GM21723 (cell line): ENCODE results near the gene LRP1B.
"Not testable (repeated sequence)": the region's sequence is repeated elsewhere in the genome, so short reads cannot be mapped to it uniquely, and the experiment has no call there.

Source experiments
- ATAC-seq: cut with Tn5 transposase; IDR thresholded peaks from one replicate; pipeline ENCODE4 v1.9.1; 2021; ENCODE audit warnings: mild to moderate bottlenecking, moderate library complexity; ENCODE audit not compliant: unreplicated experiment

The LRP1B gene

GRCh38 chr2:141906678-141907077 lies 224.1 kb downstream of the LRP1B start:
- ATAC-seq: no peak

GRCh38 chr2:141900826-141901225 lies 230.0 kb downstream of the LRP1B start:
- ATAC-seq: no peak

- no peak for ATAC-seq
Observed at GRCh38 chr2:141899740-141900139, 231.1 kb downstream of the LRP1B start.

GRCh38 chr2:141889788-141890187 lies 241.0 kb downstream of the LRP1B start:
- ATAC-seq: no peak

DNA sequence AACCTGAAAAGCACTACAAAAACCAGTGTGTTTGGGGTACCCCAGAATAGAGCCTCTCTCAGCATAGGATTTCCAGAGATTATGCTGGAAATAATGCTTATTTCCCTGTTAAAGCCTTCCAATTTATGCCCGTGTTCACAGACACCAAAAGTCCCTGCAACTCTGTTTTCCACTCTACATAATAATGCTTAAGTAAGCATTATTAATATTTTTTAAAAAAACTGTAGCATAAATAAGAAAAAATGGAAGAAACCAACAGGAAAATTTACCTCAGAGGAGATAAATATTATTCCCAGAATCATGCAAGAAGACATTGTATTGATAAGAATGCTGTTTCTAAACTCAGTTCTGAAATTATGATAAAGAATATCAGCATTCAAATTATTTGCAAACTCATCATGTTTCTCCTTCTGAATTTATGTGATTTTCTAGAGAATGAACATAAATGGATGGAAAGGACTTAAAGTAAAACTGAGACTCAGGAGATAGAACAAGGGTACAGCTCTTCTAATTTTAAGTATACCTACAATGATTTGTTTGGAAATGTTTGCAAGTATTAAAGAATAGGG lies 241.7 kb downstream of the LRP1B start:
- no peak for ATAC-seq

- no peak for ATAC-seq
Observed at GRCh38 chr2:141887363-141887762, 243.5 kb downstream of the LRP1B start.

DNA sequence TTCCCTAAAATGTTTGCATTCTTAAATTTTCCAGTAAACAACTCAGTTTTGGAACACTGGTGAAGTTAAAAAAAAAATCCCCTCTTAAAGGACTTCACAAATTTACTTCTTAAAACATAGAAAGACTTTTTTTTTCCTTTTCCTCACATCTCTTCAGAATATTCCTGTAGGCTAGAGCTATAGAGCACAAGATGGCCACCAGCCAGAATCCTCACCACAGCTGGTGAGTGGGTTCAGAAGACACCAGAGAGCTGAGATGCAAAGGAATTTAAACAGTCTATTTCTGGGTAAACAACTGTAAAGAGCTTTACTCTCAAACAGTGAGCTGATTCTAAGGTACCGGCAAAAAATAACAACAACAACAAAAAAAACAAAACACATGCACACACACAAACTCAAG lies 252.8 kb downstream of the LRP1B start:
- ATAC-seq: no peak

DNA sequence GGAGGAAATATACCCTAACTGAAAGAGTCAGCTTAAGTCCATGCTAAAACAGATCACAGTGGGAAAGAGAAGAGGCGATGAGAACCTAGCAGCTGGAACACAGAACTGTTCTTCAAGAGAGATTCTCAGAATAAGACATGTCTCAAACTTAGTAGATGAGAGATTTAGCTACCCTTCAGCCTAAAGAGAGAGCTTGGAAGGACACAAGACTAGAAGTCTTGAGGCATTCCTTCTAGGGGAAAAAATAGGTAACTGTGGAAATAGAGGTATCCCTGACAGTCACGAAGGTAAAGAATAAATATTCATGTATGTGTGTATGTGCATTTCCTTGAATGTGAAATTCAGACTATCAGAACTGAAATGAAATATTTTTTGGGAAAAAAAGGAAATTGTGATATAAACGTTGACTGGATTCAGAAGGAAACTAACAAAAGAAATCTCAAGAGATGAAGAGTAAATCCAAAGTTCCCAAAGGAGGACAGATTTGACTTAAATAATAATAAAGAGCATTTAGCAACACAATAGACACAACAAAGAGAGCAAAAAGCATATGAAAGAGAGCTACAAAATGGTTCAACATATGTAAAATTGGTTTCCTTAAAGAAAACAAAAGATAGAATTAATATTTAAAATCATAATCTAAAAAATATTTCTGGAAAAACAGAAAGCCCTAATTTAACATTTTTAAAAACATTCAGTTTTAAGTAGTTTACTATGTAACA lies 258.7 kb downstream of the LRP1B start:
- no peak for ATAC-seq

DNA sequence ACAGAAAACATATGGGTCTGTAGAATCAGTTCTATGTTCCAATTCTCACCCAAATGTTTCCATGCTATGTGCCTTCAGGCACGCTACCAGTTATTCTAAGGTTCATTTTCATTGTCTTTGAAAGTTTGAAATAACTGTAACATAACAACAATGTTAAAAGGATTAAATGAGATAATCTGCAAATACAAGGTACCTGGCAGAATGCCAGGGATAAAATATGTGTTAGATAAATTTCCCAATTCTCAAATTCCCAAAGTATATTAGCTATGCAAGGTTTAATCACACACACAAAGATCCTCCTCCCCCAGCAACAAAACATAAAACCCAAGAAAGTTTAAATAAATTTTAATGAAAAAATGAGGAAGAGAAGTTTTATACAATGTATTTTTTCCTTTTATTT lies 261.2 kb downstream of the LRP1B start:
- no peak for ATAC-seq

- ATAC-seq: no peak
Observed at GRCh38 chr2:141863964-141864363, 266.9 kb downstream of the LRP1B start.

DNA sequence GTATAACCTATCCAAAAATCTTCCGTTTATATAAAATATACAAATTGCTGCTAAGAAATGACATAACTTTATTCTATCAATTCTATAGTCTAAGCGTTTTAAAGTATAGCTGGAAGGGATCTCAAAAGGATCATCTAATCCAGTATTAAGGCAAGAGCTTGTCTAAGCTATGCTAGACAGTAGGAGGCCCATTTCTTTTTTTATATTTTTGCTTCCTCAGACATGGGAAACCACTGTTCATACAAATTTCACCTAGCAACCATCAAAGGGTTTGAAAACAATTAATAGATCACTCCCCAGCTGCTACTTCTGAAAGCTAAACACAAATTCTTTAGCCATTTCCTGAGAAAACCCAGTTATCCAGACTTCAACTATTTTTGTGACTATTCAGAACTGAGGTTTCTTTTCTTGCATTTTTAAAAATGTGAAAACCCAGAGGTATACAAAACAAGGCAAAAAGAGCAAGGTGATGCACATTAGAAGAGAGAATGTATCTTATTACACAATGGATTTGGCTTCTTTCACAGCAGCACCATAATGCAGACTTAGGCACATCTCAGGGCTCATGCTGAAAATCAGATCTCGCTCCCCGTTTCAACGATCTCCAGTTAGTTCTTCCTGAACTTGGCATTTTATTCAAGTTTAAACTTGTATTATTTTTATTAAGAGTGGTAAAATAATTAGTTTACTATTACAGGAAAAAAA lies 274.4 kb downstream of the LRP1B start:
- no peak for ATAC-seq

GRCh38 chr2:141848191-141848590 lies 282.6 kb downstream of the LRP1B start:
- no peak for ATAC-seq

DNA sequence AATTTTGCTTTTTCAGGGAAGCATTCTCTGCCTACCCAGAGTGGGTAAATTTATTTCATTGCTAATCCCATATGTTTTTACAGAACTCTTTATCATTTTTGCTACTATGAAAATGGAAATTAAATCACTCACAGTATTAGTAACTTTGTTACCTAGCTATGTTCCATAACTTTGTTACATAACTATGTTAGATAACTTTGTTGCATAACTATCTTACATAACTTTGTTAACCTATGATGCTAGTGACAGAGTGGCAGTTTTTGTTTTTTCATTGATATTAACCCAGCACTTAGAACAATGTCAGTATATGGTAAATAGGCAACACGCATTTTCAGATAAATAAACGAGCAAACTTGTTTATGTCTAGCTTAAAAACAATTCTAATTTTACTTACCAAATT lies 286.6 kb downstream of the LRP1B start:
- ATAC-seq: no peak

GRCh38 chr2:141835103-141835502 lies 295.7 kb downstream of the LRP1B start:
- ATAC-seq: no peak

DNA sequence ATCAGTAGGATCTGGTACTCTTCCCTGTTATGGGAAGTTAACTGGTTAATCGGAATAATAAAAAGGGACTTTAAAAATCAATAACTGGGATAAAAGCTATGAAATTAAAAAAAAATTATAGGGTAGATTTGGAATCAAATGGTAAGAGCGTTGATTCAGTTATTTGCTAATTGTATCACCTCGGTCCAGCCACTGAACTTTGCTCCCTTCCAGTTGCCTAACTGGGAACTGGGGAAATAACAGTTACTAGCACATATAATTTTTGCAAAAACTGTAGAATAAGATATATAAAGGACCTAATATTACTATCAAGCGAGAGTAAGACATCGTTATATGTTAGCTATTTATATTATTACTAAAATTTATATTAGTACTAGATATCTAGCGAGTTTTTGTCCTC lies 302.1 kb downstream of the LRP1B start:
- no peak for ATAC-seq

DNA sequence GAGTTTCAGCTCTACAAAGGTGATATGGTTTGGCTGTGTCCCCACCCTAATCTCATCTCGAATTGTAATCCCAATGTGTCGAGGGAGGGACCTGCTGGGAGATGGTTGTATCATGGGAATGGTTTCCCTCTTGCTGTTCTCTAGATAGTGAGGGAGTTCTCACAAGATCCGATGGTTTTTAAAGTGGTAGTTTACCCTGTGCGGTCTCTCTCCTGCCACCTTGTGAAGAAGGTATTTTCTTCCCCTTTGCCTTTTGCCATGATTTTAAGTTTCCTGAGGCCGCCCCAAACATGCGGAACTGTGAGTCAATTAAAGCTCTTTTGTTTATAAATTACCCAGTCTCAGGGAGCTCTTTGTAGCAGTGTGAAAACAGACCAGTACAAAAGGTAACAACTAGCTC lies 306.0 kb downstream of the LRP1B start:
- ATAC-seq: no peak

DNA sequence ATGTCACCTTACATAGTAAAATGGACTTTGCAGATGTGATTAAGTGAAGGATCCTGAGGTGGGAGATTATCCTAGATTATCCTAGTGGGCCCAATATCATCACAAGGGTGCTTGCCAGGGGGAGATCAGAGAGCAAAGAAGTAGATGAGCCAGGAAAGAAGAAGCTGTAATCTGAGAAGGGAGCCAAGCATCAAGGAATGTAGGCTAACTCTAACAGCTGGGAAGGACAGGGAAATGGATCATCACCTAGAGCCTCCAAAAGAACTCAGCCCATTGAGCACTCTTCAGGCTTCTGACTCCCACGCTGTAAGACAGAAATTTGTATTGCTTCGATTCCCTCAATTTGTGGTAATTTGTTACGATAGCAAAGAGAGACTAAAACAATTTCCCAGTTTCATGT lies 309.9 kb downstream of the LRP1B start:
- ATAC-seq: no peak

DNA sequence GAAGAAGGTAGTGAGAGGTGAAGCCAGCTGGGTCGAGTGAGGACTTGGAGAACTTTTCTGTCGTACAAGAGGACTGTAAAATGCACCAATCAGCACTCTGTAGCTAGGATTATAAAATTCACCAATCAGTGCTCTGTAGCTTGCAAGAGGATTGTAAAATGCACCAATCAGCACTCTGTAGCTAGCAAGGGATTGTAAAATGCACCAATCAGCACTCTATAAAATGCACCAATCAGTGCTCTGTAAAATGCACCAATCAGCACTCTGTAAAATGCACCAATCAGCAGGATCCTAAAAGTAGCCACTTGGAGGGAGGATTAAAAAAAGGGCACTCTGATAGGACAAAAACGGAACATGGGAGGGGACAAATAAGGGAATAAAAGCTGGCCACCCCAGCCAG lies 315.5 kb downstream of the LRP1B start:
- ATAC-seq: not testable (repeated sequence)

GRCh38 chr2:141814150-141814549 lies 316.7 kb downstream of the LRP1B start:
- no peak for ATAC-seq

GRCh38 chr2:141810148-141810547 lies 320.7 kb downstream of the LRP1B start:
- ATAC-seq: no peak

DNA sequence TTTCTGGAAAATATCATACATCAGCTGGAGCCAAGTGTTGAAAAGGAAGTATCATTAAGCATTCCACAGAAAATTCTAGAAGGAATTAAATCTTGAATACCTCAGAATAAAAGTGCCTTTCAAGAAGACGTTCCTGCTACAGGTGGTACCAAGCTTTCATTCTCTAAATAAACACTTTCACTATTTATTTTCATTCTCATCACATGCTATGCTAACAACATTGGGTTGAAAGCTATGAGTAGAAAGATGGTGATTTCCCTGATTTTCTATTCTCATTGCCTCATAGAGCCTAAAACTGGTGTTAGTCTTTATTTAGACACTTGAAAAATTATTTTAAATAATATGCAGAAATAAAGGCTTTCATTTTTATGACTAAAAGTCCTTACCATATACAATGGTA lies 324.7 kb downstream of the LRP1B start:
- peak; percentile 65 for ATAC-seq

GRCh38 chr2:141805302-141805701 lies 325.5 kb downstream of the LRP1B start:
- ATAC-seq: no peak
